SU-DHL-6 (cell line): ENCODE data around the gene NIP7.

Experiments used
- H2AFZ ChIP-seq: fragments of 200-600 bp; sonication (generic); 2 replicates; pipeline ENCODE4 v1.6.1; 2014; ENCODE audit warnings: low read depth, mild to moderate bottlenecking, moderate library complexity, mixed read lengths, antibody characterized with exemption, low read length; ENCODE audit not compliant: severe bottlenecking
- H3F3A ChIP-seq: fragments of 200-600 bp; shearing (Covaris generic); 2 replicates; pipeline ENCODE4 v1.6.0; 2016; ENCODE audit warnings: antibody characterized with exemption, mild to moderate bottlenecking; ENCODE audit not compliant: insufficient read depth
- H3K27ac ChIP-seq: fragments of 200-600 bp; sonication (generic); 2 replicates; pipeline ENCODE4 v1.5.1; 2016; ENCODE audit warnings: low read depth, mild to moderate bottlenecking, low read length, moderate library complexity, mixed read lengths
- H3K27me3 ChIP-seq: fragments of 200-600 bp; sonication (generic), shearing (Covaris generic); 2 replicates; pipeline ENCODE4 v1.6.0; 2014; ENCODE audit warnings: mild to moderate bottlenecking, low read length
- H3K36me3 ChIP-seq: fragments of 200-600 bp; sonication (generic); 2 replicates; pipeline ENCODE4 v1.6.1; 2014; ENCODE audit warnings: mild to moderate bottlenecking, low read length, mixed read lengths
- H3K4me2 ChIP-seq: fragments of 300-600, 200-600 bp; shearing (Covaris generic), sonication (generic); 2 replicates; pipeline ENCODE4 v1.6.0; 2014; ENCODE audit warnings: low read length, low read depth, mild to moderate bottlenecking; ENCODE audit not compliant: poor library complexity, severe bottlenecking
- H3K4me3 ChIP-seq: fragments of 200-600 bp; sonication (generic); 2 replicates; pipeline ENCODE4 v1.5.1; 2014; ENCODE audit warnings: antibody characterized with exemption, low read length, mild to moderate bottlenecking, mixed read lengths; ENCODE audit not compliant: insufficient read depth, poor library complexity, severe bottlenecking
- H3K79me2 ChIP-seq: fragments of 200-600 bp; sonication (generic); 2 replicates; pipeline ENCODE4 v1.6.1; 2014; ENCODE audit warnings: mild to moderate bottlenecking, low read length, moderate library complexity; ENCODE audit not compliant: insufficient read depth
- H3K9ac ChIP-seq: fragments of 200-600 bp; sonication (generic); 2 replicates; pipeline ENCODE4 v1.7.0; 2014; ENCODE audit warnings: mild to moderate bottlenecking, low read length
- H3K9me2 ChIP-seq: fragments of 200-600 bp; sonication (generic); replicated peaks from 2 replicates; pipeline ENCODE4 v1.6.1; 2014; ENCODE audit warnings: low read length; ENCODE audit not compliant: insufficient read depth
- H3K9me3 ChIP-seq: fragments of 200-600 bp; sonication (generic); 2 replicates; pipeline ENCODE4 v1.6.1; 2014; ENCODE audit warnings: low read length, mixed read lengths; ENCODE audit not compliant: insufficient read depth
- H4K20me1 ChIP-seq: fragments of 200-600 bp; sonication (generic); 2 replicates; pipeline ENCODE4 v1.6.1; 2014; ENCODE audit warnings: low read depth, mild to moderate bottlenecking, antibody characterized with exemption, low read length, moderate library complexity, mixed read lengths
- EZH2phosphoT487 ChIP-seq: fragments of 200-600 bp; sonication (generic), shearing (Covaris generic); conservative IDR thresholded peaks from 2 replicates; pipeline ENCODE4 v1.6.1; 2018; ENCODE audit warnings: mild to moderate bottlenecking, antibody characterized with exemption, low read length, moderate library complexity, mixed read lengths
- TF ChIP-seq, protein P1 (sequence below): fragments of 200-600 bp; sonication (generic); IDR thresholded peaks from one replicate; pipeline ENCODE4 v1.5.1; 2017; ENCODE audit warnings: antibody characterized with exemption, mild to moderate bottlenecking, low read length, moderate library complexity; ENCODE audit not compliant: insufficient read depth, poor library complexity, severe bottlenecking

NIP7 gene

DNA sequence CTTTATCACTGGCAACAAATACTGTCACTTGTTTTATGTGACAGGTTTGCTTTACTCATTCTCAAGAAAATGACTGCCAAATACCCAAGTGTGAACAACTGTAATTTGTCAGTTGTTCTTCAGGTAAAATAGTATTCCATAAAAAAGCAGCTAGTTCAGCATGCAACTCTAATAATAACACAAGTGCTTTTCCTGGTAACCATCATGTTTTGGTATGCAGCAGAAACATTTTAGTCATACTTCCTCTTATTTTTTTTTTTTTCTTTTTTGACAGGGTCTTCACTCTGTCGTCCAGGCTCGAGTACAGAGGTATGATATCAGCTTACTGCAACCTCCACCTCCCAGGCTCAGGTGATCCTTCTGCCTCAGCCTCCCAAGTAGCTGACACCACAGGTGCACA lies 41.7 kb downstream of the NIP7 start:
- Histone ChIP-seq H3K27ac (no peak overlapping the region), H3K9me2 (no peaks in the 10 kb centered on the region), H3K4me3 (no peak overlapping the region), H3K9me3 (no peaks in the 10 kb centered on the region), H3K9ac (no peak overlapping the region), H3K36me3 (peaks cover 32% of the 10 kb centered on the region), H2AFZ (no peak overlapping the region), H4K20me1 (no peaks in the 10 kb centered on the region), H3F3A (peaks cover 11% of the 10 kb centered on the region; the same call in 1 of the 2 replicates), H3K79me2 (peaks cover 46% of the 10 kb centered on the region), H3K4me2 (no peak overlapping the region), H3K27me3 (no peaks in the 10 kb centered on the region)
- no peak for TF ChIP-seq EZH2phosphoT487
- TF ChIP-seq, protein P1, sequence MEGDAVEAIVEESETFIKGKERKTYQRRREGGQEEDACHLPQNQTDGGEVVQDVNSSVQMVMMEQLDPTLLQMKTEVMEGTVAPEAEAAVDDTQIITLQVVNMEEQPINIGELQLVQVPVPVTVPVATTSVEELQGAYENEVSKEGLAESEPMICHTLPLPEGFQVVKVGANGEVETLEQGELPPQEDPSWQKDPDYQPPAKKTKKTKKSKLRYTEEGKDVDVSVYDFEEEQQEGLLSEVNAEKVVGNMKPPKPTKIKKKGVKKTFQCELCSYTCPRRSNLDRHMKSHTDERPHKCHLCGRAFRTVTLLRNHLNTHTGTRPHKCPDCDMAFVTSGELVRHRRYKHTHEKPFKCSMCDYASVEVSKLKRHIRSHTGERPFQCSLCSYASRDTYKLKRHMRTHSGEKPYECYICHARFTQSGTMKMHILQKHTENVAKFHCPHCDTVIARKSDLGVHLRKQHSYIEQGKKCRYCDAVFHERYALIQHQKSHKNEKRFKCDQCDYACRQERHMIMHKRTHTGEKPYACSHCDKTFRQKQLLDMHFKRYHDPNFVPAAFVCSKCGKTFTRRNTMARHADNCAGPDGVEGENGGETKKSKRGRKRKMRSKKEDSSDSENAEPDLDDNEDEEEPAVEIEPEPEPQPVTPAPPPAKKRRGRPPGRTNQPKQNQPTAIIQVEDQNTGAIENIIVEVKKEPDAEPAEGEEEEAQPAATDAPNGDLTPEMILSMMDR = no peak

DNA sequence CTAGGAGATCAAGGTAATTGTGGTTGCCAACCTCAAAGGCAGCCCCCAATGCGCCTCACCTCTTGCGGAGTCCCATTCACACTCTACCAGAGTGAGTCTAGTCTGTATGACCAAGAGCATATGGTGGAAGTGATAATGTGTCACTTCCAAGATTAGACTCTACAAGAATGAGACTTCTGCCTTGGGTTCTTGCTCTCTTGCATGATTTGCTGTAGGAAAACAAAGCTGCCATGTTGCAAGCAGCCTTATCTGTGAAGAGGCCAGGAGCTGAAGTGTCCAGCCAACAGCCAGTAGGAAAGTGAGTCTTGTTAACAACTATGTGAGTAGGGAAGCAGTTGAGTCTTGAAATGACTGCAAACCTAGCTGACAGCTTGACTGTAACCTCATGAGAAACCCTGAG lies 42.8 kb downstream of the NIP7 start:
- peaks cover 46% of the 10 kb centered on the region for H3K79me2 ChIP-seq
- no peaks in the 10 kb centered on the region for H3K27me3 ChIP-seq
- peaks cover 10% of the 10 kb centered on the region; the same call in 1 of the 2 replicates for H3F3A ChIP-seq
- TF ChIP-seq, protein P1 = no peak
- no peak for TF ChIP-seq EZH2phosphoT487
- no peak overlapping the region for H3K27ac ChIP-seq
- H2AFZ ChIP-seq = no peak overlapping the region
- H3K4me2 ChIP-seq = no peak overlapping the region
- no peaks in the 10 kb centered on the region for H3K9me3 ChIP-seq
- no peaks in the 10 kb centered on the region for H3K9me2 ChIP-seq
- H3K4me3 ChIP-seq = no peak overlapping the region
- no peaks in the 10 kb centered on the region for H4K20me1 ChIP-seq
- H3K9ac ChIP-seq = no peak overlapping the region
- peaks cover 32% of the 10 kb centered on the region for H3K36me3 ChIP-seq

DNA sequence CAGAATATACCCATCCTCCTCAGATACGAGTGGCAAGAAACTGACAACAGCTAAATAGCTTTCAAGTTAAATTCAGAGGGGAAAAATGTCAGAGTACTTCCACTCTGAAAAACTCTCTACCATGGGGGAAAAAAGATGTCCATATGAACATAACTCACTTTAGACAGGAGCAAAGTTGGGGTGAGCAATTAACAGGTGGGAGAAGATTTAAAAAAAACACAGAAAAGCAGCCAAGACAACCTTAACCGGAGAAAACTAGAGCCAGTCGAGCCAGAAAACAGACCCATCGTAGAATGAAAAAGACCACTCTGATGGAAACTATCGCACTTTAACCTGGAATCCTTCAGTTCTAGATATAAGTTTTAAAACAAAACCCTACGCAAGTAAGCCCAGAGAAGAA lies 45.4 kb downstream of the NIP7 start:
- Histone ChIP-seq H3K27ac (peak overlapping the region; percentile 69), H3K4me3 (peak overlapping the region; percentile 91), H3K9me2 (no peaks in the 10 kb centered on the region), H2AFZ (no peak overlapping the region), H3K9ac (peak overlapping the region; percentile 95), H3K4me2 (peak overlapping the region; percentile 97), H3F3A (peaks cover 10% of the 10 kb centered on the region; the same call in 1 of the 2 replicates), H3K27me3 (no peaks in the 10 kb centered on the region), H3K79me2 (peaks cover 46% of the 10 kb centered on the region), H3K36me3 (peaks cover 32% of the 10 kb centered on the region), H4K20me1 (no peaks in the 10 kb centered on the region), H3K9me3 (no peaks in the 10 kb centered on the region)
- TF ChIP-seq, protein P1 = no peak
- TF ChIP-seq EZH2phosphoT487 = no peak
